Measurements from ENCODE around the gene TEX11.

The TEX11 gene

GRCh38 chrX:70554948-70555347 lies 353.6 kb downstream of the TEX11 start:
- no peak for DNase-seq (ENCODE audit: low read depth)
- no peak for TF ChIP-seq CTCF (IDR thresholded peaks at IDR 0.05; ENCODE audit: low read length, missing control alignments)
- no peak overlapping the region for H3K4me3 ChIP-seq (replicated peaks; ENCODE audit: low read depth, low read length)

- DNase-seq (ENCODE audit: low read depth) = peak; percentile 18
- no peak overlapping the region for H3K4me3 ChIP-seq (replicated peaks; ENCODE audit: low read depth, low read length)
- TF ChIP-seq CTCF (IDR thresholded peaks at IDR 0.05; ENCODE audit: low read length, missing control alignments) = no peak
Measured at GRCh38 chrX:70554523-70554922, 354.0 kb downstream of the TEX11 start.

GRCh38 chrX:70554081-70554480 lies 354.4 kb downstream of the TEX11 start:
- TF ChIP-seq CTCF (IDR thresholded peaks at IDR 0.05; ENCODE audit: low read length, missing control alignments) = peak; percentile 22
- no peak overlapping the region for H3K4me3 ChIP-seq (replicated peaks; ENCODE audit: low read depth, low read length)
- DNase-seq (ENCODE audit: low read depth) = peak; percentile 54

GRCh38 chrX:70553516-70553915 lies 355.0 kb downstream of the TEX11 start:
- TF ChIP-seq CTCF (IDR thresholded peaks at IDR 0.05; ENCODE audit: low read length, missing control alignments) = no peak
- no peak overlapping the region for H3K4me3 ChIP-seq (replicated peaks; ENCODE audit: low read depth, low read length)
- DNase-seq (ENCODE audit: low read depth) = no peak

DNA sequence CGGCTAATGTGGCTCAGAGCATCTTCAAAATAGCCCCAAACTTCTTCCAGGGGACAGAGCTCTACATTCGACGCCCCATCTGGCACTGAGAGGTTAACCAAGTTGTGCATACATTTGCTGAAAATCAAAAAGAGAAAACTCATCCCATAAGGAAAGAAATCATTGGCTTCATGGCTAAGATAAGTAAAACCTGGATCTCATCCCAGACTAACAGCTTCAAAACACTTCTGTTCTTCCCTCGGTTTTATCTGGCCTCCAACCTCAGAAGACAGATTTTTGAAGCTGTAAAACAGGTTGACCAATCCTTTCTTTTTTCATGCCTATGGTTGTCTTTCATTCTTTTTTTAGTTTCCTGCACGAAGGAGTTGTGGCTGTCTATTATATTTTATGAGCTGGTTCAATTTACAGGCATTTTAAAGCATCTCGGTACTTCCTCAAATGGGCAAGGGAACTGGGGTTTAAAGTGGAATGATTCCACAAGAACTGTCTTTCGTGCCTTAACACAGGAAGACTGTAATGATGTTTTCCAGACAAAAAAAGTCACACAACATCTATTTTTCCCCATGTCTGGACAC lies 356.3 kb downstream of the TEX11 start:
- no peak overlapping the region for H3K4me3 ChIP-seq (replicated peaks; ENCODE audit: low read depth, low read length)
- no peak for TF ChIP-seq CTCF (IDR thresholded peaks at IDR 0.05; ENCODE audit: low read length, missing control alignments)
- DNase-seq (ENCODE audit: low read depth) = peak; percentile 7

- DNase-seq (ENCODE audit: low read depth) = no peak
Measured at GRCh38 chrX:70549429-70549828, 359.1 kb downstream of the TEX11 start.

More at GRCh38 chrX:70549429-70549828, 359.1 kb downstream of the TEX11 start:
- H3K4me3 ChIP-seq (replicated peaks; ENCODE audit: low read depth, low read length) = no peak overlapping the region
- TF ChIP-seq CTCF (IDR thresholded peaks at IDR 0.05; ENCODE audit: low read length, missing control alignments) = no peak

Data from fibroblast of pulmonary artery (primary cell).